Ovary (tissue), 9 donors: ENCODE measurements around the gene CDK19. TPM values are rescaled to one million over a fixed set of nuclear protein-coding genes. Genes with fewer than 3 reads are reported as not detected.

Experiments used
- DNase-seq, 5 donors: peaks; one replicate each; pipeline ENCODE4 v3.0.0-alpha.2; 2019 to 2020
- H3K27ac ChIP-seq, 2 donors: fragments of 200-600 bp; one replicate each; pipeline versions ENCODE4 v1.5.1 to v1.8.0; 2019 to 2022
- H3K27me3 ChIP-seq: fragments of 200-600 bp; one replicate; pipeline ENCODE4 v1.8.0; 2022
- H3K36me3 ChIP-seq: fragments of 200-600 bp; sonication (generic); one replicate; pipeline ENCODE4 v1.5.1; 2019
- H3K4me1 ChIP-seq: one replicate; pipeline ENCODE4 v1.8.1; 2013; ENCODE audit warnings: mild to moderate bottlenecking, moderate library complexity; ENCODE audit not compliant: insufficient read depth
- H3K4me3 ChIP-seq: fragments of 200-600 bp; sonication (generic); one replicate; pipeline ENCODE4 v1.5.1; 2017
- H3K9me3 ChIP-seq, 2 donors: fragments of 200-600 bp in 1 of 2; sonication (generic) in 1 of 2; one replicate each; pipeline versions ENCODE4 v1.5.1 to v1.8.1; 2013 to 2019; ENCODE audit warnings: mild to moderate bottlenecking in 1 of 2, moderate library complexity in 1 of 2
- EP300 ChIP-seq: sonication (generic); formaldehyde crosslinking; IDR thresholded peaks from one replicate; pipeline ENCODE4 v1.6.1; 2017; ENCODE audit warnings: antibody characterized with exemption
- POLR2A ChIP-seq: fragments of 450-650 bp; IDR thresholded peaks from one replicate; pipeline ENCODE4 v1.6.1; 2017; ENCODE audit warnings: antibody characterized with exemption, mild to moderate bottlenecking, moderate library complexity
- WGBS, 3 donors: extraction: QIAGEN DNeasy Blood & Tissue Kit in 1 of 3; methylation state at CpG; one replicate each; pipeline versions ENCODE4 v1.1.5 to v1.1.7; 2013 to 2017; 5-methylcytosine and 5-hydroxymethylcytosine counted together
- intact Hi-C, 4 donors: fragments of 100-400 bp; cut with DNase I; formaldehyde crosslinking; loops; one replicate each; pipeline versions ENCODE4 v1.11.0 to v1.15.1; 2022 to 2023
- polyA plus RNA-seq, 2 donors: library from polyadenylated mRNA; stranded (reverse); fragments of 200-250 nt in 1 of 2; fragments of 350-450 nt in 1 of 2; fragmentation: Illumina TruSeq in 1 of 2; extraction: RNeasy Lipid Tissue Mini Kit (QIAGEN cat#74804) in 1 of 2; gene quantifications; one replicate each; pipeline ENCODE4 v1.2.3, GENCODE V29; 2013 to 2014
- total RNA-seq, 7 donors: library from RNA; depleted of rRNA in 2 of 7; stranded (reverse); fragments of >200 nt in 2 of 7; fragmentation: NEBNext Ultra II Directional in 3 of 7; extraction: Animal tissue kit (Norgen Biotek cat#: 25700) in 3 of 7; gene quantifications; one replicate each; pipeline versions ENCODE4 v1.1.0 to v1.2.4, GENCODE V29; 2016 to 2023
- TF ChIP-seq, protein P1 (sequence below), 3 donors: fragments of 450-650 bp in 2 of 3; fragments of 200-600 bp in 1 of 3; IDR thresholded peaks; one replicate each; pipeline versions ENCODE4 v1.5.1 to v1.8.0; 2016 to 2022; ENCODE audit warnings: antibody characterized with exemption in 3 of 3, mild to moderate bottlenecking in 1 of 3
- donor health status: DM: no; HTN: no; CAD: no; lungs with moderate emphysema.
- donor health status: DM: no; HTN: no; CAD: no.
- donor health status: Bipolar disorder and iron deficiency.
- donor health status: DM: yes; HTN: yes; CAD: no.
- donor health status: DM: no; HTN: no; CAD: no.
- donor health status: DM: yes; HTN: yes; CAD: no.

The CDK19 gene
- total and polyA plus RNA-seq, 9 donors: 9.8 to 20.8 (median 16.7) TPM

DNA sequence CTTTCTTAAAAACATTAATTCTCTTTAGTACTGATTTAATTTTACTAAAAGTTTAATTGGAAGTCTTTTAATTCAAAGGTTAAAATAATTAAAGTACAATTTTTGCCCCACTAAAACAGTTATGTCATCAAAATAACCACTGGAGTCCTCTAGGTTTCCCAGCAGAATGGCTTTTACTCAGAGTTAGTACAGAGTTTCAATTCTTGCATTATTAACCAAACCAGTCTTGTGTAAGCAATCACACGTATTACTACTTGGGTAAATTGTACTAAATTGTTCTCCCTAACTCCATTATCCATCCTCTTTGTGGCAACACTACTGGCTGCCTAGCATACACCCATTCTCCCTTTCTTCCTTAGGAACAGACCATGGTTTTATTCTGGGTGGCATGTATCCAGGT, 36.9 kb downstream of the CDK19 start:
- intact Hi-C loops: no loop called here
- H3K36me3 ChIP-seq: no peaks in the 10 kb centered on the region
- H3K27me3 ChIP-seq: no peaks in the 10 kb centered on the region
- H3K4me1 ChIP-seq: peaks cover 1% of the 10 kb centered on the region
- H3K9me3 ChIP-seq: no peaks in the 10 kb centered on the region
- no peak overlapping the region for H3K4me3 ChIP-seq
- H3K27ac ChIP-seq: no peak overlapping the region
- no peak for DNase-seq
- 97 to 100% (median 97%) methylated on average over 1 of the region's 1 CpG for WGBS, 3 donors
- TF ChIP-seq POLR2A (no peak), EP300 (no peak)
- TF ChIP-seq, protein P1, sequence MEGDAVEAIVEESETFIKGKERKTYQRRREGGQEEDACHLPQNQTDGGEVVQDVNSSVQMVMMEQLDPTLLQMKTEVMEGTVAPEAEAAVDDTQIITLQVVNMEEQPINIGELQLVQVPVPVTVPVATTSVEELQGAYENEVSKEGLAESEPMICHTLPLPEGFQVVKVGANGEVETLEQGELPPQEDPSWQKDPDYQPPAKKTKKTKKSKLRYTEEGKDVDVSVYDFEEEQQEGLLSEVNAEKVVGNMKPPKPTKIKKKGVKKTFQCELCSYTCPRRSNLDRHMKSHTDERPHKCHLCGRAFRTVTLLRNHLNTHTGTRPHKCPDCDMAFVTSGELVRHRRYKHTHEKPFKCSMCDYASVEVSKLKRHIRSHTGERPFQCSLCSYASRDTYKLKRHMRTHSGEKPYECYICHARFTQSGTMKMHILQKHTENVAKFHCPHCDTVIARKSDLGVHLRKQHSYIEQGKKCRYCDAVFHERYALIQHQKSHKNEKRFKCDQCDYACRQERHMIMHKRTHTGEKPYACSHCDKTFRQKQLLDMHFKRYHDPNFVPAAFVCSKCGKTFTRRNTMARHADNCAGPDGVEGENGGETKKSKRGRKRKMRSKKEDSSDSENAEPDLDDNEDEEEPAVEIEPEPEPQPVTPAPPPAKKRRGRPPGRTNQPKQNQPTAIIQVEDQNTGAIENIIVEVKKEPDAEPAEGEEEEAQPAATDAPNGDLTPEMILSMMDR (IDR thresholded peaks at IDR 0.05): no peak

DNA sequence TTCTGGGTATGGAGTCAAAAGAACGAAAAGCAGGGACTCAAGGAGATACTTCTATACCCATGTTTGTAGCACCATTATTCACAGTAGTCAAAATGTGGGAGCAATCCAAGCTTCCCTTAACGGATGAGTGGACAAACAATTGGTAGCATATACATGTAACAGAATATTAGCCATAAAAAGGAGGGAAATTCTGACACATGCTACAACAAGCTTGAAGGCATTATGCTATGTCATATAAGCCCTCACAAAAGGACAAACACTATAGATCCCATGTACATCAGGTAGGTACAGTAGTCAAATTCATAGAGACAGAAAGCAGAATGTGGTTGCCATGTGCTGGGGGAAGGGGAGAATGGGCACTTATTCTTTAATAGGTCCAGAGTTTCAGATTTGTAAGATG, 37.6 kb downstream of the CDK19 start:
- no peaks in the 10 kb centered on the region for H3K27me3 ChIP-seq
- TF ChIP-seq, protein P1 (IDR thresholded peaks at IDR 0.05): no peak
- TF ChIP-seq EP300: no peak
- no peak for TF ChIP-seq POLR2A
- H3K4me1 ChIP-seq: peaks cover 1% of the 10 kb centered on the region
- no peak for DNase-seq
- no peaks in the 10 kb centered on the region for H3K36me3 ChIP-seq
- intact Hi-C loops: no loop called here
- 88 to 97% (median 94%) methylated on average over 2 of the region's 2 CpGs for WGBS, 3 donors
- no peak overlapping the region for H3K4me3 ChIP-seq
- H3K27ac ChIP-seq: no peak overlapping the region
- H3K9me3 ChIP-seq: no peaks in the 10 kb centered on the region

DNA sequence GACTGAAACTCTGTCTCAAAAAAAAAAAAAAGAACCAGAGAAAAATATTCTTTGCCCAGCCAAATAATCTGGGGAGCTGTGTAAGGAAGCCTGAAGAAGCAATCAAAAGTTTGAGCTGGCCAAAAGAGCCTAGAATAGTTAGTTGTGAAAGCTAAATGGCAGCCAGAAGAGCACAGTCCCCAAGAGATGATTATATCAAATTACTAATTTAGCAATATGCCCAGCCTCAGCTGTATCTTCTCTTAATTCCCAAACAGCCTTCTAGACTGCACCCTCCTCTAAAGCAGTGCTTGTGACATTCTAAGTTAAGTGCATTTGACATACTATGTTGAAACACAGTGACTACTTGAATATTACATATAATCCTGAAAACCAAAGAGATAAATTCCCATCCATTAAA, 38.9 kb downstream of the CDK19 start:
- Histone ChIP-seq H3K4me1 (no peaks in the 10 kb centered on the region), H3K36me3 (no peaks in the 10 kb centered on the region), H3K4me3 (no peak overlapping the region), H3K27me3 (no peaks in the 10 kb centered on the region), H3K9me3 (no peaks in the 10 kb centered on the region), H3K27ac (no peak overlapping the region)
- TF ChIP-seq, protein P1 (IDR thresholded peaks at IDR 0.05): no peak
- TF ChIP-seq EP300 (no peak), POLR2A (no peak)
- intact Hi-C loops: no loop called here
- no peak for DNase-seq

DNA sequence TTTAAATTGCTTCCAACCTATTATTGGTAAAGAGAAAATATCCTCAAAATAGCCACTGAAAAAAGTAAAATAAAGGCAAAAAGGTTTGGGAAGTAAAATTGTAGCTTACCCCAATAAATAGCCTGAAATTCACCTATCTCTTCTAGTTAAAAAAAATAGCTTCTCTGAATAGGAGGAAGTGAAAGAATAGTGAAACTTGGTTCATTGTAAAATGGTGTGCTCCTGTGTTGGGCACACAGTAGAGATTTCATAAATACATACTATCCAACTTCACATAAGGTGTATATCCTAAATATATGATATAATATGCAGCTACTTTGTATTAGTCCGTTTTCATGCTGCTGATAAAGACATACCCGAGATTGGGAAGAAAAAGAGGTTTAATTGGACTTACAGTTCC, 45.3 kb downstream of the CDK19 start:
- TF ChIP-seq POLR2A (no peak), EP300 (no peak)
- TF ChIP-seq, protein P1 (IDR thresholded peaks at IDR 0.05): no peak
- 81 to 86% (median 84%) methylated on average over 2 of the region's 2 CpGs for WGBS, 3 donors
- intact Hi-C loops: no loop called here

DNA sequence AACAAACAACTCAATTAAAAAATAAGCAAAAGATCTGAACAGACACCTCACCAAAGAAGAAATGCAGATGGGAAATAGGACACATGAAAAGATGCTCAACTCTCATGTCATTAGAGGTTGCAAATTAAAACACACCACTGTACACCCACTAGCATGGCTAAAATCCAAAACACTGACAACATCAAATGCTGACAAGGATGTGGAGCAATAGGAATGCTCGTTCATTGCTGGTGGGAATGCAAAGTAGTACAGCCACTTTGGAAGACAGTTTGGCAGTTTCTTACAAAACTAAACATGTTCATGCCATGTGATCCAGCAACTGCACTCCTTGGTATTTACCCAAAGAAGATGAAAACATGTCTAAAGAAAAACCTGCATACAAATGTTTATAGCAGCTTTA, 47.2 kb downstream of the CDK19 start:
- intact Hi-C loops: no loop called here

More for the DNA sequence above, 45.3 kb downstream of the CDK19 start:
- no peaks in the 10 kb centered on the region for H3K36me3 ChIP-seq
- H3K4me3 ChIP-seq: no peak overlapping the region
- DNase-seq: no peak
- no peak overlapping the region for H3K27ac ChIP-seq
- H3K4me1 ChIP-seq: no peaks in the 10 kb centered on the region
- no peaks in the 10 kb centered on the region for H3K27me3 ChIP-seq
- H3K9me3 ChIP-seq: no peaks in the 10 kb centered on the region

More for the DNA sequence above, 47.2 kb downstream of the CDK19 start:
- Histone ChIP-seq H3K27ac (no peak overlapping the region), H3K27me3 (no peaks in the 10 kb centered on the region), H3K4me3 (no peak overlapping the region), H3K9me3 (no peaks in the 10 kb centered on the region), H3K4me1 (no peaks in the 10 kb centered on the region), H3K36me3 (no peaks in the 10 kb centered on the region)
- no peak for TF ChIP-seq POLR2A
- no peak for TF ChIP-seq EP300
- TF ChIP-seq, protein P1 (IDR thresholded peaks at IDR 0.05): no peak
- WGBS, 3 donors: 92 to 100% (median 100%) methylated on average over 1 of the region's 1 CpG
- no peak for DNase-seq
